LHCN-M2 (cell line): ENCODE data around the gene LYSMD2. TPM values are rescaled to one million over a fixed set of nuclear protein-coding genes. Genes with fewer than 3 reads are reported as not detected.
"Not testable (repeated sequence)": the region's sequence is repeated elsewhere in the genome, so short reads cannot be mapped to it uniquely, and the experiment has no call there.

Experiments
- DNase-seq: peaks from one replicate; pipeline ENCODE4 v3.0.0-alpha.2; 2012; ENCODE audit warnings: low read depth
- polyA plus RNA-seq: library from polyadenylated mRNA; unstranded; fragments of >200 nt; gene quantifications from one replicate; pipeline ENCODE4 v1.2.1, GENCODE V29; 2012; ENCODE audit warnings: missing spikeins
- total RNA-seq: library from RNA; depleted of rRNA; stranded (reverse); fragments of >200 nt; gene quantifications from 2 replicates; pipeline ENCODE4 v1.2.3, GENCODE V29; 2014; rRNA removed

LYSMD2 gene, protein sequence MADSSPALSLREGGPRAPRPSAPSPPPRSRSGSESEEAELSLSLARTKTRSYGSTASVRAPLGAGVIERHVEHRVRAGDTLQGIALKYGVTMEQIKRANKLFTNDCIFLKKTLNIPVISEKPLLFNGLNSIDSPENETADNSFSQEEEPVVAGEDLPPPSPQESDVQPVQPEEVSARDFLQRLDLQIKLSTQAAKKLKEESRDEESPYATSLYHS
- 4.2 and 4.7 TPM in 2 replicates for total RNA-seq
- polyA plus RNA-seq, result 2.0 TPM

DNA sequence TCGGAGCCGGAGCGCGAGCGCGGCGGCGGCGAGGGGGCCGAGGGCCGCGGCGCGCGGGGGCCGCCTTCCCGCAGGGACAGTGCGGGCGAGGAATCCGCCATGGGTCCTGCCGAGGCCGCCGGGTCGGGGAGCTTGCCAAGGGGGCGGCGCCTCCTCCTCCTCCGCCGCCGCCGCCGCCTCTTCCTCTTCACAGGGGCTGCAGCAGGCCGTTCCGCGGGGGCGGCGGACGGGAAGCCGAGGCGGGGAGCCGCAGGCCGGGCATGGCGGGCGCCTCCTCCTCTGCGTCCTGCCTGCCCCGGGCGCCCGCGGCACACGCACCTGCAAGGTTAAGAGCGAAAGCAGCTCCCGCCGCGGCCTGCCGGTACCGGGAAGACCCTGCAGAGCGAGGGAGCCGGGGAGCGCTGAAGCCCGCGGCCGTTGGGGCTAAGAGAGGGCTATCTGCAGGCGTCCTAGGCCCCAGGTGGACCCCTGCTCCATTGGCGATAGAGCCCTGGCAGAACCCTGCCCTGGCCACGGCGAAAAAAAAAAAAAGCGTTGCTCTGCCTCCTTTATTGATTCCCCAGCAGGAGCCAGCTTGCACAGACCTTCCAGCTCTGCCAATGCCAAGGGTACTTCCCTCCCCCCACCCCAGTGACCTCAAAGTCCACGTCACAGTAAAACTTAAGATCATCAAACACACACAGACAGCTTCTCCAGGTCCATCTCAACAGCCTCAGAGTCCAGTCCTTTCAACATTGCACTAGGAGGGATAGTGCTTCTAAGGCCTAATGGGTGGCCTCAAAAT, at the start of gene LYSMD2:
TSS of gene LYSMD2 (minus strand) at position 134 of the 784 bp plus-strand sequence. CDS start at position 101, 33 bp downstream.
- no peak for DNase-seq

DNA sequence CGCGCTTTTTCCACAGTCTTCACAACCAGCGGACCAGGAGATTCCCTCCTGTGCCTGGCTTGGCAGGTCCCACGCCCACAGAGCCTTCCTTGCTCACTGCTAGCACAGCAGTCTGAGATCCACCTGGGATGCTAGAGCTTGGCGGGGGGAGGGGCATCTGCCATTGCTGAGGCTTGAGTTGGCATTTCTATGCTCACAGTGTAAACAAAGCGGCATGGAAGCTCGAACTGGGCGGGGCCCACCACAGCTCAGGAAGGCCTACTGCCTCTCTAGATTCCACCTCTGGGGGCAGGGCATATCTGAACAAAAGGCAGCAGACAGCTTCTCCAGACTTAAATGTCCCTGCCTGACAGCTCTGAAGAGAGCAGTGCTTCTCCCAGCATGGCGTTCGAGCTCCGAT, 49.7 kb upstream of the LYSMD2 start:
- DNase-seq, result not testable (repeated sequence)

DNA sequence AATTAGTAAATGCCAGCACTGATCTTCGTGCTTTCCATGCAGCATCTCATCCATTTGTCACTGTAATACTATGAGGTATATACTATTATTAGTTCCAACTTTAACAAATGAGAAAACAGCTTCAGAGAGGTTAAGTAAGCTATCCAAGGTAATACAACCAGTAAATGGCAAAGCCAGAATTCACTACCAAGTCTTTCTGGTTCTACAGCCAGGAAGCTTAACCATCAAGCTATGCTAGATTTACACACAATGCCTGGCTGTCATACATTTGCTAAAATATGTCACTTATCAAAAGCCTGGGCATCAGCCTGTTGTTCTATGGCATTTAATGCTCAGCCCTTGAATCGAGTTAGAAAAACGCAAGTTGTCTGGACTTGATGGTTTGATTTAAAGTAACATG, 46.5 kb upstream of the LYSMD2 start:
- no peak for DNase-seq

DNA sequence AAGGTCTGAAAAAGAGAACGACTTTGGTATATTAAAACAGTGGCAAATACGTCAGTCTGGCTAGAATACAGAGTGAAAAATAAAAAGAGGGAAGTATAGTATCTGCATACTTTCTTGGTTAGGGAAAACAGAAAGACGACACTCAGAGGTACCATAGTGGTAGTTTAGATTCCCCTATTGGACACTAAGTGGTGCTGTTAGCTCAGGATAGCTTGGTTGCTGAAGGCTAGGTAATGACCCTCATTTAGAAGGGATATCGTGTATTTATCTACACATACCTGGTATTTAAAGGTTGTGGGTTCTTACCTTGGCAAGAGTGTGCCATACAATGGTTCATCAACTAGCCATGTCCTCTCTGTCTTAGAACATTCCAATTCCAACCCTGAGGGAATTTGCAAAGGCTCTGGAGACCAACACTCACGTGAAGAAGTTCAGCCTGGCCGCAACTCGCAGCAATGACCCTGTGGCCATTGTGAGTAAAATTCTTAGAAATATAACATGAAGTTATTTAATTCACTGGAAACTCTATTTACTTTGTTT, 45.0 kb upstream of the LYSMD2 start:
- DNase-seq, result peak; percentile 18

- no peak for DNase-seq
Measured at GRCh38 chr15:51781506-51781905, 44.1 kb upstream of the LYSMD2 start.

DNA sequence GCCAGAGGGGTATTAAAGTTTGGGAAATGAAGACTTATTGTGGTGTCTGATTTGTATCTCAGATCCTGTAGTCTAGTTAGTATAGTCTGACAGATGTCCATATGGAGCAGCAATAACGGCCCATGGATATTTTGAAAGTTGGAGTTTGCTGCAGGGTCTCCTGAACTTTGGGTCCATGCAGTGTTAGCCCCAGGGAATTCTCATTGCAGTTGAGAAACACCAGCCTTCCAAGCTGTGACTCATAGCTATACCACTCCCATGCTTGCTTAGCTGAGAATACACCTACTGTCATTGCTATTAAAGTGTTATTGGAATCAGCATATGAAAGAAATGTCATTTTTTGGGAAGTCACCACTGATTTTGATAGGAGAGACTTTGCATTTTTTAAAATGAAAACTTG, 43.2 kb upstream of the LYSMD2 start:
- no peak for DNase-seq

DNA sequence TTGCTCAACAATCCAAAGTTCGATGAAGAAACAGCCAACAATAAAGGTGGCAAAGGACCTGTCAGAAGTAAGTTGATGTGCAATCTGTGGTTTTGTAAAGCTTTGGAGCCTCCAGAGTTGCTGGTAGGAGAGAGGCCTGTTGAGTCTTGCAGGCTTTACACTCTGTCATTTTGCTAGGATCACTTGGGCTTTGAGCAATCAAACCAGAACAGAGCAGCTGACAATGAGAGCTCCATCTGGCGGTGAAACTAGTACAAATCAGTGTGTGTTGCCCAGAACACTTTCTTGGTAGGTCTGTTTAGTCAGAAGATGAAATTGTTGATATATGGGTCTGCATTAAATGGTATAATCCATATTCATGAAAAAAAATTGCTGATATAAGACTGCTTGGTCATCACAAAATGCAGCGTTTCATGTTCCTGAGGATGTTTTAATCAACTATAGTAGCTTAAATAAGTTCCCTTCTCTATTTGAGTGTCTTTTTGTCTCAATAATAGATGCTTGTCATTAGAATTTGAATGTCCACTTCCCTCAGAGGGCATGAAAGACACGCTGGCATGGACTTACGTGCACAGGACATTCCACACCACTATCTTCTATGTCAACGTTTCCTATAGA, 39.6 kb upstream of the LYSMD2 start:
- DNase-seq, result peak; percentile 74

DNA sequence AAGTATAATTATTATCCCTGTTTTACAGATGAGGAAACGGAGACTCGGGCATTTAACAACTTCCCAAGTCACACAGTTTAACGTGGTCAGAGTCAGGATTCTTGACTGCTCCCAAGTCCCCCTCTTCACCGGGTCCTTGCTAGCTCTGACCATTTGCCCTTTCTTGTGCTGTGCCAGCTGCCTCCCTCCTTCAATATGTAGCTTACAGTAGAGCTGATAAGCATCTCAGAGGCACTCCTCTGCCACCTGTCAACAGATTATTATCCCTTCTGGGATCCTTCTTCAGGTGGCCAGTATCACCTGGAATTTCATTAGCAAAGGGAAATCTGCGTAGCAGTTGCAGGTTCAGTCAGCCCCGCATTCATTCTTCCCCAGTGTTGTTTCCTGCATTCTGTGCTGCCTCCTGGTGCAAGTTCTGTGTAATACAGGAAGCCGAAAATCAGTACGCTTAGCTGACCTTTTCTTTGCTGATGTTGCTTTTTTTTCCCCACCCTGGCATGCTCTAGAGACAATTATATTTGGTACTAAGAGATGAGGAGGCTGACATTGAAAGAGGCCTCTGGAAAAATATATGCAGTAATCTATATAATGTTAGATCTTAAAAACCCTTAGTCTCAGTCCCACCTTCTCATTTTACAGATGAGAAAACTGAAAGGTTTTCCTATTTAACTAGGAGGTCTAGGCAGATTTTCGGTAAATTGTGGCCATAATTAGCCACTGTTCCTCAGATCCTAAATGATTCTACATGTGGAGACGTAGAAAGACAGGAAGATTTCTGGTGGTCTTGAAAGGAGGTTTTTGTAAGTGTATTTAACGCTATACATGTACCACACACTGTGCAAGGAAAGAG, 38.7 kb upstream of the LYSMD2 start:
- DNase-seq, result peak; percentile 38

DNA sequence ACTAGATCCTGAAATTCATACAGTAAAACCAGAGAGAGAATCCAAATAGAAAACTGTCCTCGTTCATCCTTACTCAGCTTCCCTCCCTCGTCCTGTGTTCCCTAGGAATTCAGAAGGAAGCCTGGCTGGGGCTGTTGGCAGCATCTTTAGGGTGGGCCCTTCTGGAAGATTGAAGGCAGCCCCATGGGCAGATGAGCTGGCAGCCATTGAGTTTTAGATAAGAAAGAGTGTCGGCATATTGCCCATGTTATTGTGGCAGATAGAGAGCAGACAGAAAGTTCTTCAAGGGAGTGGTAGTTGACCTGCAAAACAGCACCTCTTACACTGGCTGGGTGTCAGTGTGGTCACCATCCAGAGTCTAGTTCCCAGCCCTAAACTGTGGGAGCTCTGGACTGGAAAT, 37.5 kb upstream of the LYSMD2 start:
- DNase-seq, result no peak

- no peak for DNase-seq
Measured at GRCh38 chr15:51771773-51772172, 34.3 kb upstream of the LYSMD2 start.

- no peak for DNase-seq
Measured at GRCh38 chr15:51770902-51771301, 33.4 kb upstream of the LYSMD2 start.

GRCh38 chr15:51768018-51768417, 30.6 kb upstream of the LYSMD2 start:
- no peak for DNase-seq

GRCh38 chr15:51766341-51766740, 28.9 kb upstream of the LYSMD2 start:
- no peak for DNase-seq

GRCh38 chr15:51765751-51766150, 28.3 kb upstream of the LYSMD2 start:
- no peak for DNase-seq

- DNase-seq, result no peak
Measured at GRCh38 chr15:51760805-51761204, 23.4 kb upstream of the LYSMD2 start.

- DNase-seq, result peak; percentile 88
Measured at GRCh38 chr15:51759557-51760070, 22.2 kb upstream of the LYSMD2 start.

DNA sequence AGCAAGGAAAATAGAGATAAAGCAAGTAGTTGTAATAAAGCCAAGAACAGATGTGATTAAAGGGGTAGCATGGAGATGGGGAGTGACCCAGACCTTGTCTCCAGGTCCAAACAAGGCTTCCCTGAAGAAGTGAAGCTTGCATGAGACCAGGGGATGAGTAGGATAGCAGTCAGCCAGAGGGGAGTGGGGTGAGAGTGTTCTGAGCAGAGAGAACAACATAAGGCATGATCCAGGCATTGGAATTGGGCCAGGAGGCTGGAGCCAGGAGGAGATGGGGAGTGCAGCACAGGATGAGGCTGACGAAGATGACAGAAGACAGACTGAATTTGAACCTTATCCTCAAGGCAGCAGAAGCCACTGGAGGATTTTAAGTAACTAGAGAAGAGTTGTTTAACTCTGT, 21.2 kb upstream of the LYSMD2 start:
- DNase-seq, result peak; percentile 74

DNA sequence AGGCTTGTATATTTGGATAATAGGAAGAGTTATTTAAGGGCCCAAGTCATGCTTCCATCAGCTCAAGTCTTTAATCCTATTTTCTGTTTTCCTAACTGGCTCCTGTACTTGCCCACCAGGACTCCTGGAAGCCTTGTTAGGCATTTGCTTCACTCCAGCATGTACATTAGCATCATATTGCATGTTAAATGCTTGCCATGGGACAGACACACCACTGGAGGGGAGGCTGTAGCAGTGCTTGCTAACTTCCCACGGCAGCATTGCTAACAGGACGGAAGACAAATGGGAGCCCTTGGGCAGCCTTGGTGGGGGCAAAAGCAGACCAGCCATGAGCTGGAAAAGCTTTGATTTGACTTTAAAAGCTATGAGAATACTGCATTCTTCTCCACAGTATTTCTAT, 20.0 kb upstream of the LYSMD2 start:
- DNase-seq, result no peak

DNA sequence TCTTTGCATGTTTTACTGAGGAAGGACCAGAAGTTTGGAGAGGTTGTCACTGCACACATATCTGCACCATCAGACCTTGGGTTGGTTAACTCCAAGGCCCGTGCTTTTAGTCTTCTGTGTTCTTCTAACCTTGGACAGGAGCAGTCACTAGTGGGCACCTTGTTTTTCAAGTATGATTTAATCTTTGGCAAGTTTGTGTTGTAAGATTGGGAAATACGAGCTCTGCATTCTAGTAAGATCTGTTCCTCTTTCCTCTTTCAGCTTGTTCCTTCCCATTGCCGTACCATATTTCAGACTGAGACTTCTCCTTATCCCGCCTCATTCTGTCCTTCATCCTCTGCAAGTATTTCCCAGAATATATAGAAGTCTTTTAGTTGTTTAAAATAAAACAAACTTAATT, 19.0 kb upstream of the LYSMD2 start:
- no peak for DNase-seq

GRCh38 chr15:51755790-51756189, 18.3 kb upstream of the LYSMD2 start:
- DNase-seq, result no peak

DNA sequence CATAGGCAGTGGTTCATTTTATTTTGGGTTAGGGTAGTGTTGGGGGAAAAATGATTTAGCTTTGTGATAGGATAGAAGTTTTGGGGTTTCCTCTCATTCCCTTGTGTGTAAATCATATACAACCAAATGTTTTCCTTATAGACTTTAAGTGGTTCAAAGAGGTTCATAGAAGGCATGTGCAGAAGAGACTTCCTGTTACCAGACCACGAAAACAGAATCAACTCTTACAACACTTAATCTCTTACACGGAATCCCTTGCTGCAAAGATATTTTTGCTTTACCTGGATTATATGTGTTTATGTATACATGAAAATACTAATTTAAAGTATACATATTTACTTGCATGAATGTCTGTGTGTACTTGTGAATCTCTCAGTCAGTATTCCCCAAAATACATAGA, 16.8 kb upstream of the LYSMD2 start:
- no peak for DNase-seq
